ACC112 (cell line): Measurements from ENCODE around the gene RASSF4.

Experiments used
- H2AFZ ChIP-seq: fragments of 200-600 bp; sonication (generic); one replicate; pipeline ENCODE4 v1.6.0; 2017; ENCODE audit warnings: antibody characterized with exemption, low read length; ENCODE audit not compliant: unreplicated experiment
- H3K27ac ChIP-seq: fragments of 200-600 bp; sonication (generic); 2 replicates; pipeline ENCODE4 v1.5.1; 2014; ENCODE audit warnings: low read depth, mild to moderate bottlenecking, antibody characterized with exemption, low read length, moderate library complexity
- H3K27me3 ChIP-seq: fragments of 200-600 bp; sonication (generic); 2 replicates; pipeline ENCODE4 v1.6.1; 2014; ENCODE audit warnings: mild to moderate bottlenecking, antibody characterized with exemption, low read length, moderate library complexity, mixed read lengths; ENCODE audit not compliant: insufficient read depth
- H3K36me3 ChIP-seq: fragments of 200-600 bp; sonication (generic); 2 replicates; pipeline ENCODE4 v1.6.1; 2016; ENCODE audit warnings: mild to moderate bottlenecking, antibody characterized with exemption, low read length, moderate library complexity, mixed read lengths; ENCODE audit not compliant: insufficient read depth
- H3K4me1 ChIP-seq: fragments of 200-600 bp; sonication (generic); one replicate; pipeline ENCODE4 v1.6.1; 2016; ENCODE audit warnings: low read length, mixed read lengths; ENCODE audit not compliant: insufficient read depth, unreplicated experiment, control insufficient read depth
- H3K4me3 ChIP-seq: fragments of 200-600 bp; sonication (generic); 2 replicates; pipeline ENCODE4 v1.5.1; 2014; ENCODE audit warnings: mild to moderate bottlenecking, low read depth, low read length
- H3K79me2 ChIP-seq: fragments of 200-600 bp; sonication (generic); one replicate; pipeline ENCODE4 v1.6.0; 2016; ENCODE audit warnings: low read length; ENCODE audit not compliant: control insufficient read depth, unreplicated experiment, insufficient read depth

The RASSF4 gene

DNA sequence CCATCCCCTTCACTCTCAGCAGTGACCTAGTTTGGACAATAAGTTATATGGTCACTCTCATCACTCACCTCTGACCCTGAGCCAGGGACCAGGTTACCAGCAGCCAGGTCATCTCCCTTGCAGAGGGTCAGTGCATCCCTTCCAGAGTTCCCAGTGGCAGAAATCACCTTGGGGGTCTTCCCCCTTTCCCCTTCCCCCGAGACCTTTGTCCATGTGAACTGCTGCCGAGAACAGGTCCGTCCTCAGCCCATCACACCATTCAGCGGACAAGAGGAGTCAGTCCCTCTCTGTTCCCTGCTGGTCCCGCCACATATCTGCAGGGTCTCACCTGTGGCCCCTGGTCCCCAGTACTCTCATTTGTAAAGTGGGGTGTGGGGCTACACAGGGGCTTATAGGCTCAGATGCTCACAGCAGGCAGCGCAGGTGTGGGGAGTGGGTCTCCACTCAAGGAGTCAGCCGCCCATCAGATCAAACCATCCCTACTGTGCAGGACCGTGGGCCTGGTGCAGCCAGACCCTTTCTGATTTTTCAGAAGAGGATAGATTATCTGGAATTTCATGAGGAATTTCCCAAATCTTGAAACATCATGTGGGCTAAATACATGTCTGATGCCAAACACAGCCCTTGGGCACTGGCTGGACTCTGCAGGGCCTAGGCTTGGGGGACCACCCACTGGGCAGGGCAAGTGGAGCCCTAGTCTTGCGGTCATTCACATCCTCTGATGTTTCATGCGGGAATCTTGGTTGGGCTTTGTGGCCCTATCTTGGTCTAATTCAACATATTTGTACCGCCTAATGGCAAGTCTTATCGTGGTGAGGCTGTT lies 12.5 kb downstream of the RASSF4 start:
- Histone ChIP-seq H2AFZ (no peak overlapping the region), H3K79me2 (peaks cover 3% of the 10 kb centered on the region), H3K27me3 (no peaks in the 10 kb centered on the region), H3K4me1 (peaks cover 34% of the 10 kb centered on the region), H3K4me3 (no peak overlapping the region), H3K36me3 (no peaks in the 10 kb centered on the region), H3K27ac (no peak overlapping the region)

DNA sequence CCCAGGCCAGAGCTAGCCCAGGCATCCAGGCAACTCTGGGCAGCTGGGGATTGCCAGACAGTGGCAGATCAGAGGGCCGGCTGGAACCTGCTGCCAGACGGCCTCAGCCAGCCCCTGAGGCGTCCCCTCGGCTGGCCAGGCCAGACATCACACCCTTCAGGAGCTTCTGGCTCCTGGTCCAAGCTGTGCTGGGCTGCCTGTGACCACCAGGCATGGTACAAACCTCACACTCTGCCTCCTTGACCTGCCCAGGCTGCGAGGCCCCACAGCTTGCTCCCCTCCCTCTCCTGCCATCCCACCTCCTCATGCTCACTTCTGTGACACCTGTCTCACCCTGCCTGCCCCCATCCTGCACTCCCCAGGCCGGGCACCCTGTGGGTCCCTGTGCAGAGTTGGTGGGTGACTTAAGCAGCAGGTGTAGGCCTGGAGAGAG lies 13.3 kb downstream of the RASSF4 start:
- Histone ChIP-seq H3K27me3 (no peaks in the 10 kb centered on the region), H2AFZ (no peak overlapping the region), H3K4me1 (peaks cover 35% of the 10 kb centered on the region), H3K79me2 (peaks cover 9% of the 10 kb centered on the region), H3K27ac (no peak overlapping the region), H3K4me3 (no peak overlapping the region), H3K36me3 (no peaks in the 10 kb centered on the region)

DNA sequence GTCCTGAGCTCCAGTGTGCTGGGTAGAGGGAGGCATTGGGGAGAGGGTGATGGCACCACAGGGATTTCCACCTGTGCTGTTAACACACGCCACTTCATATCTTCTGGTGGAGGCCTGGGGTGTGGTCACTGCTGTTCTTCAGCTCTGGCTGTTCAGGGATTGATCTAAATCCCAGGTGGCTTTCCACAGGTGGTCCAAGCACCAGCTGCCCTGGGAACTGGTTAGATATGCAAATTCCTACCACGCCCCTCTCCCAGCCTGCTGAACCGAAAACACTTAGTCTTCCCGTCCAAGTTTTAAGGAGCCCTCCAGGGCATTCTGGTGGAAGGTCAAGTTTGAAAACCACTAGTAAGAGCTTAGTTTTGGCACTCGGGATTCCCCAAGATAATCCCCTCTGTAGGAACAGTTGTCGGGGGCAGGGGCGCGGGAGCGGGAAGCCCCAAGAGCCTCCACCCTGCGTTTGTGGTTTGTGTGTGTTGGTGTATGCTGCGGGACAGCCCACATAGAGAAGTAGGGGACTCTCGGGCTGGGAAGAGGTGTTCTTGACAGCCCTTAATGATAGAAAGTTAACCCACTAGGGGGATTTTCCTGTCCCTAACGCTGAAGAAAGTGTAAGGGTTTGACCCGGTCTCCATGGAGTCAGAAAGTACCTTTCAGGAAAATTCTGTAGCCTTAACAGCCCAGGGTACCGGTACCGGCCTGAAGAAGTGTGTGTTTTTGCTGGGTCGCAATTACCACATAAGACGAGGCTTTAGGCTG lies 13.9 kb downstream of the RASSF4 start:
- Histone ChIP-seq H3K79me2 (peaks cover 10% of the 10 kb centered on the region), H3K27me3 (no peaks in the 10 kb centered on the region), H3K36me3 (no peaks in the 10 kb centered on the region), H3K27ac (no peak overlapping the region), H3K4me1 (peaks cover 34% of the 10 kb centered on the region), H3K4me3 (no peak overlapping the region), H2AFZ (no peak overlapping the region)

DNA sequence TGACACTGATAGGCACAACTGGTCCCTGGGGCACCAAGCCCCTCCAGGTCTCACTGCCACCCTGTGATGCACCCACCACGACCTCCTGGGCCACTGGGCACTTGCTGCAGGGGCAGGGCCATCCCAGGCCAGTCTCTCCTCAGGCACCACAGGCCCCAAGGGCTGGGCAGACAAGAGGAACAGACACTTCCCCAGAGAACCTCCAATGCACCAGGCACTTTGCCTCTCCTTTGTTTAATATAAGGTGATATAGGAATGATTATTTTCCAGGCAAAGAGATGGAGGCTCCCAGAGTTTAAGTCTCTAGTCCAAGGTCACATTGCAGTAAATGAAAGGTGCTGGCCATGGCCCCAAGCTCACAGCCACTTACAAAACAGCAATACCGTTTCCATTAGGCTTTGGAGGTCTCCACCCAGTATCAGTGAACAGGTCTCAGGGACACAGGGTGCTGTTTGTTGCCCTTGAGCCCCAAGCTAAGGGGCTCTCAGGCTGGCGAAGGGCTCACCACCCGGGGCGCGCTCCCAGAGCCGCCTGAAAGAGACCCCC lies 14.6 kb downstream of the RASSF4 start:
- H3K79me2 ChIP-seq, result peaks cover 10% of the 10 kb centered on the region
- H2AFZ ChIP-seq, result peak overlapping the region; percentile 95
- H3K4me3 ChIP-seq, result peak overlapping the region; percentile 75
- H3K27ac ChIP-seq, result peak overlapping the region; percentile 50; the same call in 1 of the 2 replicates
- peaks cover 38% of the 10 kb centered on the region for H3K4me1 ChIP-seq
- H3K27me3 ChIP-seq, result no peaks in the 10 kb centered on the region
- H3K36me3 ChIP-seq, result no peaks in the 10 kb centered on the region

DNA sequence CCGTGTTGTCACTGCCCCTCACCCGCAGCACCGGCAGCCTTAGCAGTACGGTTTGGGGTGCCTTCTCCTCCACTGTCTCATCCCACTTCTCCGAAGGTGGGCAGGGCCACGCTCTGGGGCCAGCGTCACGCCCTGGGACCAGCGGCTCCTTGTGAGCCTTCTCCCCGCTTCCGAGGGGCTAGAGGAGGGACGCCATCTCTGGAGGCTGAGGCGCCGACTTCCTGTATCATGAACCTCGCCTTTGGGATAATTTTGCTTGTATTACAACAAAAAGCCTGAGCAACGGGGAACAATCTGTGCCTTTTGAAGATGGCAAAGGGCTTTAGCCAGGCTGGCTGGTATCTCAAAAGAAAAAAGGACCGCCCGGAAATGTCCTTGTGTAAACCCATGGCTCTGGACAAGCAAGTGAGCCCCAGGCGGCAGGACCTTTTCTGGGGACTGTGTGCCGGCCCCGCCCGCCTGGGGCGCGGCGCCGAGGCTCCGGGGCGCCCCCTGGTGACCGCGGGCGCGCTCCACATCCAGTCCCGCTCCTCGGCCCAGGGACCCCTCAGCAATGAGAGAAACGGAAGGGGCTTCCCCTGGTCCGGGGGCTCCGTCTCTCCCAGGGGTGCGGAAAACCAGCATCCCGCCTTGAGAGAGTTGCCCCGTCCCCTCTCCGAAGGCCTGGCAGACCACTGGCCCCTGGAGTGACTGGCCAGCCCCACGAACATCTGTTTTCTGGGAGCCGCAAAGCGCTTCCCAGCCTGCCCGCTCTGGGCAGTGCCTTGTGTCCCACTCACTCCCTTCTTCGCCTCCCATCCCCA lies 15.2 kb downstream of the RASSF4 start:
- Histone ChIP-seq H3K4me1 (peaks cover 41% of the 10 kb centered on the region), H3K27me3 (no peaks in the 10 kb centered on the region), H3K79me2 (peaks cover 10% of the 10 kb centered on the region), H3K27ac (peak overlapping the region; percentile 50), H2AFZ (peak overlapping the region; percentile 95), H3K4me3 (peak overlapping the region; percentile 75), H3K36me3 (no peaks in the 10 kb centered on the region)

DNA sequence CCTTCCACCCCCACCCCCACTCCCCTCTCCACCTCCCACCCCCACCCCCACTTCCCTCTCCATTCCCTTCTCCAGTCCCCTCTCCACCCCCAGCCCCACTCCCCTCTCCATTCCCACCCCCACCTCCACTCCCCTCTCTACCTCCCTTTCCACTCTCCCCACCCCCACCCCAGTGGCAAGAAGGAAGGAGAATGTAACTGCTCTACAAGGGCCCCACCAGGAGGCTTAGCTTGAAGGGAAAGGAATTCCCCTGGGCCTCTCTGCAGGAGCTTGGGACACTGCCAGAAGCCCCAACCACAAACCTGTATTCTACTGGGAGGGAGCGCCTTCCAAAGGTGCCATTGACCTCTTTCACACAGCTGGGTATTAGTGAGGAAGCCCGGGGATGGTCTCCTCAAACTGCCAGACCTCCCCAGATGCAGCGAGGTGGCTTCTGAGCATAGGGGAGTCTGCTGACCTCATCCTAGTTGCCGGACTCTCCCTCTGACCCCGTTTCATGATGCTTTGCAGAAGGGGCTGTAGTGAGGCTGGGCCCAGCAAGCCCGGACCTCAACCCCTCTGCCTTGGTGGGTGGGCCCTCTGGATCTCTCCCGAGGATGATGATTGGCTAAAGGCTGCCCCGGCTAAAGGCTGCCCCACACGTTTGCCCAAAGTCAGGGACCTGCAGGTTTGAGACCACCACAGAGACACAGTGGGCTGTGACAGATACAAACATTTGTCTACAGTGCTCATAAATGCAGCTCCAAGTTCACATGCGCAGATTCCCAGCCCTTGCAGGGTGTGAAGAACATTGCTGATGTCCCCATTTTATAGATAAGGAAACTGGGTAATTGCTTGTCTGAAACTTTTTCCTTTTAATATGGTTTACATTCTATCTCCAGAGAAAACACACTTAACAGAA lies 16.1 kb downstream of the RASSF4 start:
- Histone ChIP-seq H3K4me1 (peaks cover 49% of the 10 kb centered on the region), H2AFZ (no peak overlapping the region), H3K27ac (no peak overlapping the region), H3K4me3 (peak overlapping the region; percentile 79), H3K27me3 (no peaks in the 10 kb centered on the region), H3K36me3 (no peaks in the 10 kb centered on the region), H3K79me2 (peaks cover 10% of the 10 kb centered on the region)

DNA sequence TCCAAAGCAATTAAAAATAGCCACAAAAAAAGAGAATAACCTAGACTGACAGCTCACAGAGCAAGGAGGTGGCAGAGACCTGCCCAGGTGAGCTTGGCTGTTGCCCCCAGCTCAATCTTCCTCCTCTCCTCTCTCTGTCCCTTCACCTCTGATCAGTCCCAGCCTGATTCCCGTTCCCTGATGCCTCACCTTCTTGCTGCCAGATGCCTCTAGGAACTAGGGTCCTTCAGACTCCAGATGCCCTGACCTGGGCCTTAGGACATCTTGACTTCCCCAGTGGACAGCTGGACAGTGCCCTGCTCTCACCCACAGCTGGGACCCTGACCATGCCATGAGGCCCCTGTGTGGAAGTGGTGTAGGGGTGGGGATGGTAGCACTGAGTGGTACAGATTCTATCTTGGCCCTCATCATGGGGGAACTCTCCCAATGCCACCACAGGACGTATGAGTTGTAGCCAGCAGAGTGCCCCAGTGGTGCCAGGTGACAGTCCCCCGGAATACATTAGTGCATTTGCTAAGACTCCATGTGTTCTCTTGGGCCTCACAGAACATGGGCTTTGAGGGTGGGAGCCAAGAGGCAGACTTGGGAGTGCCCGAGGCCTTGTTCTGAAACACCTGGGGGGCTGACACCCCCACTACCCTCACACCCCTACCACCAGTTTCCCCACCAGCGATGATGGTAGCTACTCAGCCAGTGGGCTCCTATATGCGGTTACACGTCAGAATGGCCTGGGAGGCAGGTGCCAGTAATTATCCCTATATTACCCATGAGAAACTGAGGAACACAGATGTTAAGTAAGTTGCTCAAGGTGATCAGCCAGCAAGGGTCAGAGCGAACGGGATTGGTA lies 17.0 kb downstream of the RASSF4 start:
- Histone ChIP-seq H2AFZ (no peak overlapping the region), H3K4me1 (peaks cover 57% of the 10 kb centered on the region), H3K27ac (no peak overlapping the region), H3K79me2 (peaks cover 10% of the 10 kb centered on the region), H3K27me3 (no peaks in the 10 kb centered on the region), H3K36me3 (no peaks in the 10 kb centered on the region), H3K4me3 (peak overlapping the region; percentile 79)

DNA sequence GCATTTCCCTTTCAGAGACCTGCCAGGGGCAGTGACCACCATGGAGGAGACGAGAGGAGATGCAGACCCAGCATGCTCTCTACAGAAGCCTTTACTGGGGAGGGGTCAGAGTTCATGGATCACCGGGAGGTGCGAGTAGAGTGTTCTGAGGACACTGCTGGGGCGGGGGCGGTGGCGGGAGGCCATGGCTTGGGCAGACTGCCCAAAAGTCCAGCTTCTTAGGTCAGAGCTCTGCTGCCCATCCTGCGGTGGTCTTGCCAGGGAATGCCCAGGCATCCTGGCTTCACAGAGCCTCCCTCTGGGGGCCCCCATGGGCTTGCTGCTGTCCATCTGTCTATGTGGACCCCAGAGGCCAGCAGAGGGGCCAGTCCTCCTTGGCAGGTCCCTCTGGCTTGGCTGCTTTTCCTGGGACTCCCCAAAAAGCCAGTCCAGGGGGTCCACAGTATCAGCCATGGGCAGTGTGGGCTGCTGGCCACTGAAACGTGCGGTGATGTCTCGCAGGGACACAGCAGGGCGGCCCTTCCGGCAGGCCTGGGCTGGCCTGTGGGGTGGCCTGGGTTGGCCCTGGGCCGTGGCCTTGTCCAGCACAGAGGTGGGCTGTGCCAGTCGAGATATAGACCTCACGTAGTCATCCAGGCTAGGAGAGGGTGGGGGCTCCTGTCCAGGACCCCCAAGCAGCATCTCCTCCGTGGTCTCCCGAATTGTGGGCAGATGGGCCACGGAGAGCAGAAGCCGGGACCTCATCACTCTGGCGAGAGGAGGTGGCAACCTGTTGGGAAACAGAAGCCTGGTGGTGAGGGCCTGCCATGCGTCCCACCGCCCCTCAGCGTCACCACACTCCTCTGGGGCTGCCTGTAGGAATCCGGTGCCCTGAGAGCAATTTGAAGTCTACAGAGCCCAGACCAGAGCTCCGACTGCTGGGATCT lies 17.9 kb downstream of the RASSF4 start:
- H2AFZ ChIP-seq, result no peak overlapping the region
- H3K27me3 ChIP-seq, result no peaks in the 10 kb centered on the region
- no peak overlapping the region for H3K27ac ChIP-seq
- H3K4me1 ChIP-seq, result peaks cover 66% of the 10 kb centered on the region
- H3K79me2 ChIP-seq, result peaks cover 10% of the 10 kb centered on the region
- no peaks in the 10 kb centered on the region for H3K36me3 ChIP-seq
- peak overlapping the region; percentile 79 for H3K4me3 ChIP-seq
